Caco-2 (cell line): ENCODE measurements around the gene SEC23B. TPM values are rescaled to one million over a fixed set of nuclear protein-coding genes. Genes with fewer than 3 reads are reported as not detected.
"Not testable (repeated sequence)": the region's sequence is repeated elsewhere in the genome, so short reads cannot be mapped to it uniquely, and the experiment has no call there.

Source experiments
- BruUV-seq: library from RNA; stranded (reverse); fragments of 400-500 nt; replicated peaks from 2 replicates; lab custom pipeline; 2021; lab: Mats Ljungman, UMichigan
- CTCF ChIA-PET: fragments of 300-600 bp; sonication (Branson Sonifier 250); formaldehyde crosslinking; loops from one replicate; lab custom pipeline; 2022; ENCODE audit warnings: antibody characterized with exemption; lab: Charles Lee
- POLR2A ChIA-PET: fragments of 300-600 bp; sonication (Branson Sonifier 250); formaldehyde crosslinking; loops from one replicate; lab custom pipeline; 2022; ENCODE audit warnings: antibody characterized with exemption; lab: Charles Lee
- DNase-seq, 2 experiments: peaks; one replicate each; pipeline versions ENCODE4 v3.0.0 to v3.0.0-alpha.2; 2020 to 2022
- H3K27me3 ChIP-seq: replicated peaks from 2 replicates; pipeline ENCODE4 v1.6.0; 2011; ENCODE audit warnings: low read length; ENCODE audit not compliant: control insufficient read depth, insufficient read depth
- H3K36me3 ChIP-seq: 2 replicates; pipeline ENCODE4 v1.5.1; 2011; ENCODE audit warnings: low read length; ENCODE audit not compliant: control insufficient read depth, insufficient read depth
- H3K4me1 ChIP-seq: fragments of 250-450 bp; sonication (Bioruptor Pico); 2 replicates; pipeline ENCODE4 v1.5.1; 2020; ENCODE audit warnings: mild to moderate bottlenecking
- H3K4me3 ChIP-seq: 2 replicates; pipeline ENCODE4 v1.5.1; 2011; ENCODE audit warnings: low read depth, mild to moderate bottlenecking, control low read depth, low read length
- H3K9me3 ChIP-seq: fragments of 250-450 bp; sonication (Bioruptor Pico); 2 replicates; pipeline ENCODE4 v1.5.1; 2020; ENCODE audit warnings: mild to moderate bottlenecking, moderate library complexity
- H3K27ac Mint-ChIP-seq: one replicate; pipeline ENCODE4 v1.8.0; 2022; ENCODE audit warnings: mixed read lengths; ENCODE audit not compliant: unreplicated experiment
- H3K27me3 Mint-ChIP-seq: one replicate; pipeline ENCODE4 v1.8.0; 2022; ENCODE audit warnings: mixed read lengths; ENCODE audit not compliant: insufficient read depth, unreplicated experiment
- H3K36me3 Mint-ChIP-seq: one replicate; pipeline ENCODE4 v1.8.0; 2022; ENCODE audit warnings: mild to moderate bottlenecking, mixed read lengths; ENCODE audit not compliant: insufficient read depth, unreplicated experiment
- H3K4me1 Mint-ChIP-seq: one replicate; pipeline ENCODE4 v1.8.0; 2022; ENCODE audit warnings: low read depth, mixed read lengths; ENCODE audit not compliant: unreplicated experiment
- H3K4me3 Mint-ChIP-seq: one replicate; pipeline ENCODE4 v1.8.0; 2022; ENCODE audit warnings: mild to moderate bottlenecking, moderate library complexity, mixed read lengths; ENCODE audit not compliant: unreplicated experiment
- H3K9me3 Mint-ChIP-seq: one replicate; pipeline ENCODE4 v1.8.0; 2022; ENCODE audit warnings: mixed read lengths; ENCODE audit not compliant: unreplicated experiment
- intact Hi-C: fragments of 100-400 bp; cut with micrococcal nuclease; formaldehyde crosslinking; loops from one replicate; pipeline ENCODE4 v1.10.0; 2022; ENCODE audit not compliant: unreplicated experiment
- total RNA-seq: library from RNA; stranded (reverse); gene quantifications from 2 replicates; pipeline ENCODE4 v1.2.3, GENCODE V29; 2022
- TF ChIP-seq, protein P1 (sequence below), 2 experiments: fragments of 200-600 bp in 1 of 2; IDR thresholded peaks; 1 replicate in 1 of 2; 2 replicates in 1 of 2; pipeline versions ENCODE4 v1.5.1 to v1.8.0; 2011 to 2022; ENCODE audit warnings: antibody characterized with exemption in 1 of 2, control low read depth in 1 of 2, inconsistent platforms in 1 of 2, low read depth in 1 of 2, low read length in 1 of 2, mild to moderate bottlenecking in 1 of 2, moderate library complexity in 1 of 2; ENCODE audit not compliant: insufficient read depth in 1 of 2, severe bottlenecking in 1 of 2, unreplicated experiment in 1 of 2

Gene SEC23B
- total RNA-seq, 1 experiment from 2014 or later = 84.1 TPM

DNA sequence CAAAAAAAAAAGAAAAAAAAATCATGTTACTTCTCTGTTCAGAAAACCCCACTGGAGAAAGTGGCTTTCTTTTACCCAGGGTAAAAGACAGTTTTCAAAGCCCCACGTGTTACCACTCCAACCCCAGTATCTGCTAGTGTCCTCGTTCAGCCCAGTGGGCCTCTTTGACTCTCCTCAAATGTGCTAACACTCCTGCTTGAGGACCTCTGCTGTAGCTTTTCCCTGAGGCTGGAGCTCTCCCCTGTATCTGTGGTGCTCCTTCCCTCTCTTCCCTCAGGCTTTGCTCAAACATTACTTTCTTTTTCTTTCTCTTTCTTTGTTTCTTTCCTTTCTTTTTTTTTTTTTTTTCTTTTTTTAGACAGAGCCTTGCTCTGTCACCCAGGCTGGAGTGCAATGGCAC is 15.3 kb downstream of the SEC23B start:
- BruUV-seq = no TSS peak
- Histone ChIP-seq H3K27me3 (no peaks in the 10 kb centered on the region), H3K4me3 (no peak overlapping the region), H3K9me3 (no peaks in the 10 kb centered on the region), H3K4me1 (no peaks in the 10 kb centered on the region), H3K36me3 (peaks cover 3% of the 10 kb centered on the region)
- no peaks in the 10 kb centered on the region for H3K9me3 Mint-ChIP-seq
- ChIA-PET CTCF (no interaction called here), POLR2A (no interaction called here)
- peaks cover 4% of the 10 kb centered on the region for H3K4me1 Mint-ChIP-seq
- intact Hi-C loops = no loop called here
- H3K4me3 Mint-ChIP-seq = no peak overlapping the region
- peaks cover 35% of the 10 kb centered on the region for H3K36me3 Mint-ChIP-seq
- TF ChIP-seq, protein P1, sequence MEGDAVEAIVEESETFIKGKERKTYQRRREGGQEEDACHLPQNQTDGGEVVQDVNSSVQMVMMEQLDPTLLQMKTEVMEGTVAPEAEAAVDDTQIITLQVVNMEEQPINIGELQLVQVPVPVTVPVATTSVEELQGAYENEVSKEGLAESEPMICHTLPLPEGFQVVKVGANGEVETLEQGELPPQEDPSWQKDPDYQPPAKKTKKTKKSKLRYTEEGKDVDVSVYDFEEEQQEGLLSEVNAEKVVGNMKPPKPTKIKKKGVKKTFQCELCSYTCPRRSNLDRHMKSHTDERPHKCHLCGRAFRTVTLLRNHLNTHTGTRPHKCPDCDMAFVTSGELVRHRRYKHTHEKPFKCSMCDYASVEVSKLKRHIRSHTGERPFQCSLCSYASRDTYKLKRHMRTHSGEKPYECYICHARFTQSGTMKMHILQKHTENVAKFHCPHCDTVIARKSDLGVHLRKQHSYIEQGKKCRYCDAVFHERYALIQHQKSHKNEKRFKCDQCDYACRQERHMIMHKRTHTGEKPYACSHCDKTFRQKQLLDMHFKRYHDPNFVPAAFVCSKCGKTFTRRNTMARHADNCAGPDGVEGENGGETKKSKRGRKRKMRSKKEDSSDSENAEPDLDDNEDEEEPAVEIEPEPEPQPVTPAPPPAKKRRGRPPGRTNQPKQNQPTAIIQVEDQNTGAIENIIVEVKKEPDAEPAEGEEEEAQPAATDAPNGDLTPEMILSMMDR (IDR thresholded peaks at IDR 0.05; ENCODE audit: insufficient read depth in 1 of 2, low read depth in 1 of 2, low read length in 1 of 2, severe bottlenecking in 1 of 2, unreplicated experiment in 1 of 2) = no peak
- no peaks in the 10 kb centered on the region for H3K27me3 Mint-ChIP-seq
- DNase-seq = no peak
- H3K27ac Mint-ChIP-seq = no peak overlapping the region

DNA sequence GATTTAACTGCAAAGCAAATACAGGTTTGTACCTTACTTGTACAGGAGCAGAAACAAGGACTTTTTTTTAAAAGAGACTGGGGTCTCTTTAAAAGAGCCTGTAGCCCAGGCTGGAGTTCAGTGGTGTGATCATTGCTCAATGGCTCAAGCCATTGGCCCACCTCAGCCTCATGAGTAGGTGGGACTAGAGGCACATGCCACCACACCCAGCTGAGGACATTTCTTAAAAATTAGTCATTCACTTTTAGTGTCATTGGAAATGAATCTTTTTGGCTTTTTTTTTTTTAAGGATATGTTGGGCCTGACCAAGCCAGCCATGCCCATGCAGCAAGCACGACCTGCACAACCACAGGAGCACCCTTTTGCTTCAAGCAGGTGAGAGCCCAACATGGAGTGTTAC is 16.9 kb downstream of the SEC23B start:
- Mint-ChIP-seq H3K4me1 (peaks cover 4% of the 10 kb centered on the region), H3K4me3 (no peak overlapping the region), H3K27me3 (no peaks in the 10 kb centered on the region), H3K9me3 (no peaks in the 10 kb centered on the region), H3K27ac (no peak overlapping the region), H3K36me3 (peaks cover 50% of the 10 kb centered on the region)
- TF ChIP-seq, protein P1 (IDR thresholded peaks at IDR 0.05; ENCODE audit: insufficient read depth in 1 of 2, low read depth in 1 of 2, low read length in 1 of 2, severe bottlenecking in 1 of 2, unreplicated experiment in 1 of 2) = no peak
- DNase-seq = no peak
- CTCF ChIA-PET = no interaction called here
- Histone ChIP-seq H3K9me3 (no peaks in the 10 kb centered on the region), H3K36me3 (peaks cover 4% of the 10 kb centered on the region), H3K4me1 (no peaks in the 10 kb centered on the region), H3K4me3 (no peak overlapping the region), H3K27me3 (no peaks in the 10 kb centered on the region)
- no TSS peak for BruUV-seq
- POLR2A ChIA-PET = no interaction called here
- intact Hi-C loops = no loop called here

- H3K27ac Mint-ChIP-seq, H3K4me1 ChIP-seq, POLR2A ChIA-PET, H3K9me3 Mint-ChIP-seq, H3K4me3 ChIP-seq, H3K4me3 Mint-ChIP-seq, H3K27me3 ChIP-seq, DNase-seq, intact Hi-C loops, H3K27me3 Mint-ChIP-seq, CTCF ChIA-PET, H3K4me1 Mint-ChIP-seq, BruUV-seq, H3K9me3 ChIP-seq, H3K36me3 ChIP-seq: not testable (repeated sequence)
- peaks cover 68% of the 10 kb centered on the region for H3K36me3 Mint-ChIP-seq
Measured at GRCh38 chr20:18526761-18527160, 19.0 kb downstream of the SEC23B start.

- Mint-ChIP-seq H3K4me1 (peaks cover 4% of the 10 kb centered on the region), H3K27me3 (no peaks in the 10 kb centered on the region), H3K36me3 (peaks cover 74% of the 10 kb centered on the region), H3K9me3 (no peaks in the 10 kb centered on the region), H3K4me3 (no peak overlapping the region), H3K27ac (no peak overlapping the region)
- Histone ChIP-seq H3K4me1 (no peaks in the 10 kb centered on the region), H3K9me3 (no peaks in the 10 kb centered on the region), H3K4me3 (no peak overlapping the region), H3K36me3 (peaks cover 4% of the 10 kb centered on the region), H3K27me3 (no peaks in the 10 kb centered on the region)
- ChIA-PET POLR2A (no interaction called here), CTCF (no interaction called here)
- DNase-seq = no peak
- intact Hi-C loops = no loop called here
- no TSS peak for BruUV-seq
- TF ChIP-seq, protein P1 (IDR thresholded peaks at IDR 0.05; ENCODE audit: insufficient read depth in 1 of 2, low read depth in 1 of 2, low read length in 1 of 2, severe bottlenecking in 1 of 2, unreplicated experiment in 1 of 2) = no peak
Measured at GRCh38 chr20:18527339-18527738, 19.6 kb downstream of the SEC23B start.
